ENCODE measurements around the gene KCNQ1. TPM values are rescaled to one million over a fixed set of nuclear protein-coding genes. Genes with fewer than 3 reads are reported as not detected.

The KCNQ1 gene
- total and polyA plus RNA-seq, 4 donors: 15.4 to 41.7 (median 26.2) TPM

GRCh38 chr11:2461253-2461955, 16.6 kb downstream of the KCNQ1 start:
- H3K4me1 ChIP-seq (ENCODE audit: control insufficient read depth in 5 of 5, insufficient read depth in 5 of 5, low read length in 5 of 5): peaks cover 0 to 21% (median 3%) of the 10 kb centered on the region in 5 donors
- ATAC-seq (ENCODE audit: insufficient read depth, low FRiP score) (no peak), DNase-seq (no peak)
- H3K9me3 ChIP-seq (ENCODE audit: control insufficient read depth in 4 of 4, insufficient read depth in 3 of 4, low read length in 3 of 4): no peaks in the 10 kb centered on the region
- H3K36me3 ChIP-seq (ENCODE audit: control insufficient read depth in 4 of 4, insufficient read depth in 4 of 4, low read length in 4 of 4): no peaks in the 10 kb centered on the region
- no peaks in the 10 kb centered on the region for H3K27me3 ChIP-seq (ENCODE audit: control insufficient read depth in 3 of 3, insufficient read depth in 3 of 3, low read length in 2 of 3)
- peak overlapping the region in 1 of 2 donors; percentile 95 for H3K27ac ChIP-seq (ENCODE audit: low read depth in 1 of 2, low read length in 1 of 2)
- H3K9ac ChIP-seq (ENCODE audit: insufficient read depth in 1 of 2, low read length in 2 of 2): no peak overlapping the region
- H3K4me3 ChIP-seq: no peak overlapping the region
- no peak for TF ChIP-seq CTCF (IDR thresholded peaks at IDR 0.05; ENCODE audit: control extremely low read depth, extremely low read depth)
- WGBS, 2 donors: 78 to 87% methylated on average over 17 of the region's 17 CpGs

DNA sequence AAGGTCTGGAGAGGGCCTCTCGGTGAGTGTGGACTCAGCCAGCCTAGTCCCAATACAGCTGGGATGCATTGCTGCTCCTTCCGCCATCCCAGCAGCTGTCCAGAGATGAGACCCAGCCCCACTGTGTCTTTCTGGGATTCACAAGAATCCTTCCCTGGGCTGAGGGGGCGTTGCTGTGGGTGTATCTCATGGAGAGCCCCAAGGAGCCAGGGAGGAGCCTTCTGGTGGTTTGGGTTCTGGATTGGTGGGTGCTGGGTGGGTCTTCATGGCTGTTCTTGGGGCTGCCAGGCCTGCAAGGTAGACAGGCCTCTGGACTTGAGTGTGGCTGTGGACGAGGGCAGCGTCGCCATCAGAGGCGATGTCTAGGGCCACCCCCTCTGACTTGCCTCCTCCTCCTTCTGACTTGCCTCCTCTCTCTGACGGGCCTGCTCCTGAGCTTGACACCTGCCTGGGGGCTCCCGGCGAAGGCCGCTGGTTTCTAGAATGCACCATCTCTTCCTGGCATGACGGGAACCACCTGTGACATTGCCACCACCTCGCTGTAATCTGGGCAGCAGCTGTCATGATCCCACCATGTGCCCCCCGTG, 17.2 kb downstream of the KCNQ1 start:
- Histone ChIP-seq H3K9me3 (ENCODE audit: control insufficient read depth in 4 of 4, insufficient read depth in 3 of 4, low read length in 3 of 4) (no peaks in the 10 kb centered on the region), H3K4me1 (ENCODE audit: control insufficient read depth in 5 of 5, insufficient read depth in 5 of 5, low read length in 5 of 5) (peaks cover 0 to 21% (median 3%) of the 10 kb centered on the region in 5 donors), H3K27ac (ENCODE audit: low read depth in 1 of 2, low read length in 1 of 2) (peak overlapping the region in 1 of 2 donors; percentile 95), H3K4me3 (no peak overlapping the region), H3K27me3 (ENCODE audit: control insufficient read depth in 3 of 3, insufficient read depth in 3 of 3, low read length in 2 of 3) (no peaks in the 10 kb centered on the region), H3K9ac (ENCODE audit: insufficient read depth in 1 of 2, low read length in 2 of 2) (no peak overlapping the region), H3K36me3 (ENCODE audit: control insufficient read depth in 4 of 4, insufficient read depth in 4 of 4, low read length in 4 of 4) (no peaks in the 10 kb centered on the region)
- whole genome bisulfite sequencing, 2 donors: 95 to 96% methylated on average over 14 of the region's 14 CpGs
- no peak for DNase-seq
- ATAC-seq (ENCODE audit: insufficient read depth, low FRiP score): no peak
- no peak for TF ChIP-seq CTCF (IDR thresholded peaks at IDR 0.05; ENCODE audit: control extremely low read depth, extremely low read depth)

DNA sequence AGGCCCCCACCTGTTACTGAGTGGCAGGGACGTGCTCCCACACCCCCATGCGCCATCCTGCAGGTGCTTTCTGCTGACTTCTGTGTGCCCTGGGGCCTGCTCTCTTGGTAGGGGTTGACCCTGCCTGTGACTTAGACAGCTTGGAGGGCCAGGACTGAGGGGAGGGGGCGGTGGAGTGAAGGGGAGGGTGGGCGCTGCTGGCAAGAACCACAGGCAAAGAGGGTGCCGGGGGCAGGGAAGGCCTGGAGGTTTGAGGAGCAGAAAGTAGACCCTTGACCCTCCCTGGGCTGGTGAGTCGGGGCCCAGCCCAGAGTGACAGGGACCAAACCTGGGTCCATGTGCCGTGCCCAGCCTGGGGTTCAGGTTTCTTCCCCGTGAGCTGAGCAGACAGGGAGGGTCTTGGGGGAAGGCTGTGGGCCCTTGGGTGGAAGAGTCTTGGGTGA, 17.8 kb downstream of the KCNQ1 start:
- H3K9me3 ChIP-seq (ENCODE audit: control insufficient read depth in 4 of 4, insufficient read depth in 3 of 4, low read length in 3 of 4): no peaks in the 10 kb centered on the region
- ATAC-seq (ENCODE audit: insufficient read depth, low FRiP score): no peak
- H3K4me1 ChIP-seq (ENCODE audit: control insufficient read depth in 5 of 5, insufficient read depth in 5 of 5, low read length in 5 of 5): peaks cover 0 to 21% (median 3%) of the 10 kb centered on the region in 5 donors
- no peak for TF ChIP-seq CTCF (IDR thresholded peaks at IDR 0.05; ENCODE audit: control extremely low read depth, extremely low read depth)
- no peaks in the 10 kb centered on the region for H3K27me3 ChIP-seq (ENCODE audit: control insufficient read depth in 3 of 3, insufficient read depth in 3 of 3, low read length in 2 of 3)
- peak overlapping the region; percentile 75 to 95 for H3K27ac ChIP-seq (ENCODE audit: low read depth in 1 of 2, low read length in 1 of 2)
- H3K9ac ChIP-seq (ENCODE audit: insufficient read depth in 1 of 2, low read length in 2 of 2): no peak overlapping the region
- no peak for DNase-seq
- WGBS, 2 donors: 92% methylated on average over 8 of the region's 8 CpGs
- no peak overlapping the region for H3K4me3 ChIP-seq
- H3K36me3 ChIP-seq (ENCODE audit: control insufficient read depth in 4 of 4, insufficient read depth in 4 of 4, low read length in 4 of 4): no peaks in the 10 kb centered on the region
